GM12873 (cell line): ENCODE results near the gene OSTC.
A peak's percentile ranks its signal among the peaks of the same experiment; 100 is the strongest.

ENCODE experiments used
- CTCF ChIP-seq: IDR thresholded peaks from 2 replicates; pipeline ENCODE4 v1.5.1; 2012; ENCODE audit warnings: low read depth, mild to moderate bottlenecking, moderate library complexity, low read length, control low read depth; ENCODE audit not compliant: insufficient read depth; ENCODE audit errors: missing control alignments

Gene OSTC

GRCh38 chr4:108651014-108651791 is 804 bp downstream of the OSTC start:
- TF ChIP-seq CTCF: no peak

GRCh38 chr4:108662629-108663028 is 12.2 kb downstream of the OSTC start:
- no peak for TF ChIP-seq CTCF

- TF ChIP-seq CTCF: no peak
These were observed 24.1 kb downstream of the OSTC start for GRCh38 chr4:108674356-108674977.

GRCh38 chr4:108681321-108681809 is 31.0 kb downstream of the OSTC start:
- TF ChIP-seq CTCF: no peak

GRCh38 chr4:108683479-108683878 is 33.1 kb downstream of the OSTC start:
- peak; percentile 23 for TF ChIP-seq CTCF

GRCh38 chr4:108685036-108685686 is 34.8 kb downstream of the OSTC start:
- TF ChIP-seq CTCF: no peak

- TF ChIP-seq CTCF: no peak
These were observed 40.3 kb downstream of the OSTC start for GRCh38 chr4:108690738-108691137.
